ENCODE measurements around the gene ANKRD9. TPM values are rescaled to one million over a fixed set of nuclear protein-coding genes. Genes with fewer than 3 reads are reported as not detected.

ANKRD9 gene
- total and polyA plus RNA-seq, 2 experiments from 2014 or later, result 17.3 to 95.9 TPM

DNA sequence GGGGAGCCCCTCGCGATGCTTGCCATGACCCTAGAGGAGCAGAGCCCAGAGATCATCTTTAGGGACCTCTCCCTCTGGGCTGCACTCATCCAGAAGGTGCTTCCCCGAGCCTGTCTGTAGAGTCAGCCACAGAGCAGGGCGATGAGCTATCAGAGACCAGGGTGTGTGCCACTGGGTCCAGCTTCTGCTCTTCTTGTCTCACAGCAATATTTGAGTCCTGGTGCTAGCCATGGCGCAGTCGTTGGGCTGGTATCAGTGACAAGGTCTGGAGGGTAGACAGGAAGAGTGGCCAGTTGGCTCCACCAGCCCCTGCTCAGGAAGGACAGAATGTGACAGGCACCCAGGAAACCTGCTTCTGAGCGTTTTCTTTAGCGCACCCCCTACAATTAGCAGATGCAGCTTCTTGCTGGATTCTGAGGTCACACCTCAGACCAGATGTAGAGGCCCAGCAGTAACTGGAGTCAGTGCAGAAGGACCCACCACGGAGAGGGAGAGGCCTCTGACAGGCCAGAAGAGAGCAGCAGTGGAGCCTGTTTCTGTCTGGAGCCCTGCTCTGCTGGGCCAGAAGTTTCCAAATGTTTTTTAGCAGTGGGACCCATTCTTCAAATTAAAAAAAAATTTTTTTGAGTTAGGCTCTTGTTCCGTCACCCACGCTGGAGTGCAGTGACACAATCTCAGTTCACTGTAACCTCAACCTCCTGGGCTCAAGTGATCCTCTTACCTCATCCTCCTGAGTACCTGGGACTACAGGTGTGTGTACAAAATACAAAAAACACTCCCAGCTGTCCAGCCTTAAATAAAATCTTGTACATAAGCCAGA, 23.7 kb downstream of the ANKRD9 start (continued):
- TF ChIP-seq, protein P1, sequence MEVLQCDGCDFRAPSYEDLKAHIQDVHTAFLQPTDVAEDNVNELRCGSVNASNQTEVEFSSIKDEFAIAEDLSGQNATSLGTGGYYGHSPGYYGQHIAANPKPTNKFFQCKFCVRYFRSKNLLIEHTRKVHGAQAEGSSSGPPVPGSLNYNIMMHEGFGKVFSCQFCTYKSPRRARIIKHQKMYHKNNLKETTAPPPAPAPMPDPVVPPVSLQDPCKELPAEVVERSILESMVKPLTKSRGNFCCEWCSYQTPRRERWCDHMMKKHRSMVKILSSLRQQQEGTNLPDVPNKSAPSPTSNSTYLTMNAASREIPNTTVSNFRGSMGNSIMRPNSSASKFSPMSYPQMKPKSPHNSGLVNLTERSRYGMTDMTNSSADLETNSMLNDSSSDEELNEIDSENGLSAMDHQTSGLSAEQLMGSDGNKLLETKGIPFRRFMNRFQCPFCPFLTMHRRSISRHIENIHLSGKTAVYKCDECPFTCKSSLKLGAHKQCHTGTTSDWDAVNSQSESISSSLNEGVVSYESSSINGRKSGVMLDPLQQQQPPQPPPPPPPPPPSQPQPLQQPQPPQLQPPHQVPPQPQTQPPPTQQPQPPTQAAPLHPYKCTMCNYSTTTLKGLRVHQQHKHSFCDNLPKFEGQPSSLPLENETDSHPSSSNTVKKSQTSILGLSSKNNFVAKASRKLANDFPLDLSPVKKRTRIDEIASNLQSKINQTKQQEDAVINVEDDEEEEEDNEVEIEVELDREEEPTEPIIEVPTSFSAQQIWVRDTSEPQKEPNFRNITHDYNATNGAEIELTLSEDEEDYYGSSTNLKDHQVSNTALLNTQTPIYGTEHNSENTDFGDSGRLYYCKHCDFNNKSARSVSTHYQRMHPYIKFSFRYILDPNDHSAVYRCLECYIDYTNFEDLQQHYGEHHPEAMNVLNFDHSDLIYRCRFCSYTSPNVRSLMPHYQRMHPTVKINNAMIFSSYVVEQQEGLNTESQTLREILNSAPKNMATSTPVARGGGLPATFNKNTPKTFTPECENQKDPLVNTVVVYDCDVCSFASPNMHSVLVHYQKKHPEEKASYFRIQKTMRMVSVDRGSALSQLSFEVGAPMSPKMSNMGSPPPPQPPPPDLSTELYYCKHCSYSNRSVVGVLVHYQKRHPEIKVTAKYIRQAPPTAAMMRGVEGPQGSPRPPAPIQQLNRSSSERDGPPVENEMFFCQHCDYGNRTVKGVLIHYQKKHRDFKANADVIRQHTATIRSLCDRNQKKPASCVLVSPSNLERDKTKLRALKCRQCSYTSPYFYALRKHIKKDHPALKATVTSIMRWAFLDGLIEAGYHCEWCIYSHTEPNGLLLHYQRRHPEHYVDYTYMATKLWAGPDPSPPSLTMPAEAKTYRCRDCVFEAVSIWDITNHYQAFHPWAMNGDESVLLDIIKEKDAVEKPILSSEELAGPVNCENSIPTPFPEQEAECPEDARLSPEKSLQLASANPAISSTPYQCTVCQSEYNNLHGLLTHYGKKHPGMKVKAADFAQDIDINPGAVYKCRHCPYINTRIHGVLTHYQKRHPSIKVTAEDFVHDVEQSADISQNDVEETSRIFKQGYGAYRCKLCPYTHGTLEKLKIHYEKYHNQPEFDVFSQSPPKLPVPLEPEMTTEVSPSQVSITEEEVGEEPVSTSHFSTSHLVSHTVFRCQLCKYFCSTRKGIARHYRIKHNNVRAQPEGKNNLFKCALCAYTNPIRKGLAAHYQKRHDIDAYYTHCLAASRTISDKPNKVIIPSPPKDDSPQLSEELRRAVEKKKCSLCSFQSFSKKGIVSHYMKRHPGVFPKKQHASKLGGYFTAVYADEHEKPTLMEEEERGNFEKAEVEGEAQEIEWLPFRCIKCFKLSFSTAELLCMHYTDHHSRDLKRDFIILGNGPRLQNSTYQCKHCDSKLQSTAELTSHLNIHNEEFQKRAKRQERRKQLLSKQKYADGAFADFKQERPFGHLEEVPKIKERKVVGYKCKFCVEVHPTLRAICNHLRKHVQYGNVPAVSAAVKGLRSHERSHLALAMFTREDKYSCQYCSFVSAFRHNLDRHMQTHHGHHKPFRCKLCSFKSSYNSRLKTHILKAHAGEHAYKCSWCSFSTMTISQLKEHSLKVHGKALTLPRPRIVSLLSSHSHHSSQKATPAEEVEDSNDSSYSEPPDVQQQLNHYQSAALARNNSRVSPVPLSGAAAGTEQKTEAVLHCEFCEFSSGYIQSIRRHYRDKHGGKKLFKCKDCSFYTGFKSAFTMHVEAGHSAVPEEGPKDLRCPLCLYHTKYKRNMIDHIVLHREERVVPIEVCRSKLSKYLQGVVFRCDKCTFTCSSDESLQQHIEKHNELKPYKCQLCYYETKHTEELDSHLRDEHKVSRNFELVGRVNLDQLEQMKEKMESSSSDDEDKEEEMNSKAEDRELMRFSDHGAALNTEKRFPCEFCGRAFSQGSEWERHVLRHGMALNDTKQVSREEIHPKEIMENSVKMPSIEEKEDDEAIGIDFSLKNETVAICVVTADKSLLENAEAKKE (CRISPR knock-in tag; IDR thresholded peaks at IDR 0.05), result no peak
- no peak for TF ChIP-seq ZNF114 (CRISPR knock-in tag; IDR thresholded peaks at IDR 0.05)
- TF ChIP-seq NANOG (IDR thresholded peaks at IDR 0.05; ENCODE audit: borderline replicate concordance), result no peak
- TF ChIP-seq EZH2 (IDR thresholded peaks at IDR 0.05; ENCODE audit: low read depth, unreplicated experiment), result no peak
- TF ChIP-seq, protein P2, sequence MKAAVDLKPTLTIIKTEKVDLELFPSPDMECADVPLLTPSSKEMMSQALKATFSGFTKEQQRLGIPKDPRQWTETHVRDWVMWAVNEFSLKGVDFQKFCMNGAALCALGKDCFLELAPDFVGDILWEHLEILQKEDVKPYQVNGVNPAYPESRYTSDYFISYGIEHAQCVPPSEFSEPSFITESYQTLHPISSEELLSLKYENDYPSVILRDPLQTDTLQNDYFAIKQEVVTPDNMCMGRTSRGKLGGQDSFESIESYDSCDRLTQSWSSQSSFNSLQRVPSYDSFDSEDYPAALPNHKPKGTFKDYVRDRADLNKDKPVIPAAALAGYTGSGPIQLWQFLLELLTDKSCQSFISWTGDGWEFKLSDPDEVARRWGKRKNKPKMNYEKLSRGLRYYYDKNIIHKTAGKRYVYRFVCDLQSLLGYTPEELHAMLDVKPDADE (IDR thresholded peaks at IDR 0.05), result no peak
- no peak for TF ChIP-seq EZH2phosphoT487 (IDR thresholded peaks at IDR 0.05; ENCODE audit: unreplicated experiment)
- TF ChIP-seq CREB1 (CRISPR knock-in tag; IDR thresholded peaks at IDR 0.05; ENCODE audit: low read depth), result no peak
- no peak for TF ChIP-seq POLR2AphosphoS5 (IDR thresholded peaks at IDR 0.05; ENCODE audit: low read depth)
- TF ChIP-seq, protein P3, sequence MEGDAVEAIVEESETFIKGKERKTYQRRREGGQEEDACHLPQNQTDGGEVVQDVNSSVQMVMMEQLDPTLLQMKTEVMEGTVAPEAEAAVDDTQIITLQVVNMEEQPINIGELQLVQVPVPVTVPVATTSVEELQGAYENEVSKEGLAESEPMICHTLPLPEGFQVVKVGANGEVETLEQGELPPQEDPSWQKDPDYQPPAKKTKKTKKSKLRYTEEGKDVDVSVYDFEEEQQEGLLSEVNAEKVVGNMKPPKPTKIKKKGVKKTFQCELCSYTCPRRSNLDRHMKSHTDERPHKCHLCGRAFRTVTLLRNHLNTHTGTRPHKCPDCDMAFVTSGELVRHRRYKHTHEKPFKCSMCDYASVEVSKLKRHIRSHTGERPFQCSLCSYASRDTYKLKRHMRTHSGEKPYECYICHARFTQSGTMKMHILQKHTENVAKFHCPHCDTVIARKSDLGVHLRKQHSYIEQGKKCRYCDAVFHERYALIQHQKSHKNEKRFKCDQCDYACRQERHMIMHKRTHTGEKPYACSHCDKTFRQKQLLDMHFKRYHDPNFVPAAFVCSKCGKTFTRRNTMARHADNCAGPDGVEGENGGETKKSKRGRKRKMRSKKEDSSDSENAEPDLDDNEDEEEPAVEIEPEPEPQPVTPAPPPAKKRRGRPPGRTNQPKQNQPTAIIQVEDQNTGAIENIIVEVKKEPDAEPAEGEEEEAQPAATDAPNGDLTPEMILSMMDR (conservative IDR thresholded peaks at IDR 0.05; ENCODE audit: low read depth in 2 of 2), result no peak

Measured in GM23338 (cell line).